Nephron progenitor cell (in vitro differentiated cells): ENCODE results near the gene YIPF5.
A peak's percentile ranks its signal among the peaks of the same experiment; 100 is the strongest.

ENCODE experiments used
- DNase-seq: peaks from one replicate; pipeline ENCODE4 v3.0.0; 2021
- H3K27ac Mint-ChIP-seq: 2 replicates; pipeline ENCODE4 v1.8.0; 2021; ENCODE audit warnings: mild to moderate bottlenecking, moderate library complexity, mixed read lengths
- H3K27me3 Mint-ChIP-seq: 2 replicates; pipeline ENCODE4 v1.8.0; 2021; ENCODE audit warnings: mild to moderate bottlenecking, low read depth, mixed read lengths; ENCODE audit not compliant: poor library complexity
- H3K36me3 Mint-ChIP-seq: 2 replicates; pipeline ENCODE4 v1.8.0; 2021; ENCODE audit warnings: low read depth, mixed read lengths
- H3K4me1 Mint-ChIP-seq: 2 replicates; pipeline ENCODE4 v1.8.0; 2021; ENCODE audit warnings: mixed read lengths
- H3K4me3 Mint-ChIP-seq: 2 replicates; pipeline ENCODE4 v1.8.0; 2021; ENCODE audit warnings: mild to moderate bottlenecking, moderate library complexity, mixed read lengths
- H3K9me3 Mint-ChIP-seq: 2 replicates; pipeline ENCODE4 v1.8.0; 2021; ENCODE audit warnings: mild to moderate bottlenecking, moderate library complexity, mixed read lengths
- CTCF ChIP-seq: fragments of 200-600 bp; sonication (generic); IDR thresholded peaks from 2 replicates; pipeline ENCODE4 v1.5.0; 2021; ENCODE audit warnings: antibody characterized with exemption

The YIPF5 gene

GRCh38 chr5:144156767-144157171 is 13.7 kb downstream of the YIPF5 start:
- Mint-ChIP-seq H3K27ac (no peak overlapping the region), H3K36me3 (peaks cover 21% of the 10 kb centered on the region), H3K27me3 (no peaks in the 10 kb centered on the region), H3K4me3 (no peak overlapping the region), H3K4me1 (peaks cover 7% of the 10 kb centered on the region), H3K9me3 (no peaks in the 10 kb centered on the region)
- no peak for DNase-seq
- TF ChIP-seq CTCF = no peak

- H3K36me3 Mint-ChIP-seq = no peaks in the 10 kb centered on the region
These were observed 19.4 kb downstream of the YIPF5 start for GRCh38 chr5:144151026-144151425.

GRCh38 chr5:144144956-144145751 is 25.3 kb downstream of the YIPF5 start:
- H3K9me3 Mint-ChIP-seq = no peaks in the 10 kb centered on the region
- TF ChIP-seq CTCF = no peak
- DNase-seq = no peak
- H3K4me1 Mint-ChIP-seq = peaks cover 32% of the 10 kb centered on the region
- no peak overlapping the region for H3K27ac Mint-ChIP-seq
- no peak overlapping the region for H3K4me3 Mint-ChIP-seq
- H3K36me3 Mint-ChIP-seq = no peaks in the 10 kb centered on the region
- no peaks in the 10 kb centered on the region for H3K27me3 Mint-ChIP-seq

More at GRCh38 chr5:144151026-144151425, 19.4 kb downstream of the YIPF5 start:
- no peak for TF ChIP-seq CTCF
- Mint-ChIP-seq H3K9me3 (no peaks in the 10 kb centered on the region), H3K27me3 (peaks cover 6% of the 10 kb centered on the region), H3K4me1 (peaks cover 16% of the 10 kb centered on the region), H3K4me3 (no peak overlapping the region), H3K27ac (peak overlapping the region; percentile 53)
- DNase-seq = peak; percentile 7

- peaks cover 37% of the 10 kb centered on the region for H3K4me1 Mint-ChIP-seq
- H3K27ac Mint-ChIP-seq = no peak overlapping the region
- no peaks in the 10 kb centered on the region for H3K9me3 Mint-ChIP-seq
- H3K4me3 Mint-ChIP-seq = no peak overlapping the region
- no peaks in the 10 kb centered on the region for H3K27me3 Mint-ChIP-seq
- no peaks in the 10 kb centered on the region for H3K36me3 Mint-ChIP-seq
- no peak for TF ChIP-seq CTCF
- no peak for DNase-seq
These were observed 26.8 kb downstream of the YIPF5 start for GRCh38 chr5:144143625-144144024.

GRCh38 chr5:144142824-144143162 is 27.7 kb downstream of the YIPF5 start:
- Mint-ChIP-seq H3K36me3 (no peaks in the 10 kb centered on the region), H3K9me3 (no peaks in the 10 kb centered on the region), H3K27me3 (no peaks in the 10 kb centered on the region), H3K4me1 (peaks cover 37% of the 10 kb centered on the region), H3K27ac (no peak overlapping the region), H3K4me3 (no peak overlapping the region)
- no peak for DNase-seq
- no peak for TF ChIP-seq CTCF

- TF ChIP-seq CTCF = peak; percentile 63
- Mint-ChIP-seq H3K9me3 (no peaks in the 10 kb centered on the region), H3K27me3 (no peaks in the 10 kb centered on the region), H3K4me3 (no peak overlapping the region), H3K27ac (no peak overlapping the region), H3K4me1 (peaks cover 37% of the 10 kb centered on the region), H3K36me3 (no peaks in the 10 kb centered on the region)
- DNase-seq = no peak
These were observed 28.2 kb downstream of the YIPF5 start for GRCh38 chr5:144142139-144142823.
